Ovary (tissue), 9 donors: ENCODE data around the gene EFNA5. TPM values are rescaled to one million over a fixed set of nuclear protein-coding genes. Genes with fewer than 3 reads are reported as not detected.

Source experiments
- DNase-seq, 5 donors: peaks; one replicate each; pipeline ENCODE4 v3.0.0-alpha.2; 2019 to 2020
- H3K27ac ChIP-seq, 2 donors: fragments of 200-600 bp; one replicate each; pipeline versions ENCODE4 v1.5.1 to v1.8.0; 2019 to 2022
- H3K27me3 ChIP-seq: fragments of 200-600 bp; one replicate; pipeline ENCODE4 v1.8.0; 2022
- H3K36me3 ChIP-seq: fragments of 200-600 bp; sonication (generic); one replicate; pipeline ENCODE4 v1.5.1; 2019
- H3K4me1 ChIP-seq: one replicate; pipeline ENCODE4 v1.8.1; 2013; ENCODE audit warnings: mild to moderate bottlenecking, moderate library complexity; ENCODE audit not compliant: insufficient read depth
- H3K4me3 ChIP-seq: fragments of 200-600 bp; sonication (generic); one replicate; pipeline ENCODE4 v1.5.1; 2017
- H3K9me3 ChIP-seq, 2 donors: fragments of 200-600 bp in 1 of 2; sonication (generic) in 1 of 2; one replicate each; pipeline versions ENCODE4 v1.5.1 to v1.8.1; 2013 to 2019; ENCODE audit warnings: mild to moderate bottlenecking in 1 of 2, moderate library complexity in 1 of 2
- CTCF ChIP-seq, 3 donors: fragments of 450-650 bp in 2 of 3; fragments of 200-600 bp in 1 of 3; IDR thresholded peaks; one replicate each; pipeline versions ENCODE4 v1.5.1 to v1.8.0; 2016 to 2022; ENCODE audit warnings: antibody characterized with exemption in 3 of 3, mild to moderate bottlenecking in 1 of 3
- EP300 ChIP-seq: sonication (generic); formaldehyde crosslinking; IDR thresholded peaks from one replicate; pipeline ENCODE4 v1.6.1; 2017; ENCODE audit warnings: antibody characterized with exemption
- POLR2A ChIP-seq: fragments of 450-650 bp; IDR thresholded peaks from one replicate; pipeline ENCODE4 v1.6.1; 2017; ENCODE audit warnings: antibody characterized with exemption, mild to moderate bottlenecking, moderate library complexity
- WGBS, 3 donors: extraction: QIAGEN DNeasy Blood & Tissue Kit in 1 of 3; methylation state at CpG; one replicate each; pipeline versions ENCODE4 v1.1.5 to v1.1.7; 2013 to 2017; 5-methylcytosine and 5-hydroxymethylcytosine counted together
- intact Hi-C, 4 donors: fragments of 100-400 bp; cut with DNase I; formaldehyde crosslinking; loops; one replicate each; pipeline versions ENCODE4 v1.11.0 to v1.15.1; 2022 to 2023
- polyA plus RNA-seq, 2 donors: library from polyadenylated mRNA; stranded (reverse); fragments of 200-250 nt in 1 of 2; fragments of 350-450 nt in 1 of 2; fragmentation: Illumina TruSeq in 1 of 2; extraction: RNeasy Lipid Tissue Mini Kit (QIAGEN cat#74804) in 1 of 2; gene quantifications; one replicate each; pipeline ENCODE4 v1.2.3, GENCODE V29; 2013 to 2014
- total RNA-seq, 7 donors: library from RNA; depleted of rRNA in 2 of 7; stranded (reverse); fragments of >200 nt in 2 of 7; fragmentation: NEBNext Ultra II Directional in 3 of 7; extraction: Animal tissue kit (Norgen Biotek cat#: 25700) in 3 of 7; gene quantifications; one replicate each; pipeline versions ENCODE4 v1.1.0 to v1.2.4, GENCODE V29; 2016 to 2023
- donor health status: DM: no; HTN: no; CAD: no; lungs with moderate emphysema.
- donor health status: DM: no; HTN: no; CAD: no.
- donor health status: Bipolar disorder and iron deficiency.
- donor health status: DM: yes; HTN: yes; CAD: no.
- donor health status: DM: no; HTN: no; CAD: no.
- donor health status: DM: yes; HTN: yes; CAD: no.

Gene EFNA5
- total and polyA plus RNA-seq, 9 donors = 1.5 to 20.6 (median 7.7) TPM

- WGBS, 3 donors = 78 to 94% (median 80%) methylated on average over 4 of the region's 4 CpGs
- Histone ChIP-seq H3K4me3 (no peak overlapping the region), H3K4me1 (no peaks in the 10 kb centered on the region), H3K9me3 (no peaks in the 10 kb centered on the region), H3K27ac (no peak overlapping the region), H3K27me3 (no peaks in the 10 kb centered on the region), H3K36me3 (no peaks in the 10 kb centered on the region)
- TF ChIP-seq CTCF (IDR thresholded peaks at IDR 0.05) = no peak
- TF ChIP-seq POLR2A = no peak
- TF ChIP-seq EP300 = no peak
- DNase-seq = no peak
- intact Hi-C loops = no loop called here
Observed at GRCh38 chr5:107594253-107595045, 76.3 kb downstream of the EFNA5 start.

DNA sequence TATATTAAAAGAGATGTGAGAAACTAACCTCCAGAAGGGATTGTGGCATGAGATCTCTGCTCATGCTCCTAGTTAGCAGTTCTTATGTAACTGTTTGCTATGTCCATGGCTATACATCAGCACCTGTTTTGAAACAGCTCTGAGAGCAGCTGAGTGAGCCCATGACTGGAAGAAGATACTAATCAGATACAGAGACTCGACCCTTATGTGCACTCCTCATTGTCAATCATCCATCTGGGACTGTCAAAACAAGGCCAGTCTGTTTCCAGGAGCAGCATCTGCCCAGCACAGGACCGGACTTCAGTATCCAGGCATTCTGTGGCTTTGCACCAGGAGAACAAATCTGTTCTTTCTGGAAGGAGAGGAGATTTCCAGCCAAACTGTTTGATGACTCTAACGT, 77.7 kb downstream of the EFNA5 start:
- Histone ChIP-seq H3K4me3 (no peak overlapping the region), H3K9me3 (no peaks in the 10 kb centered on the region), H3K27me3 (no peaks in the 10 kb centered on the region), H3K27ac (no peak overlapping the region), H3K36me3 (no peaks in the 10 kb centered on the region), H3K4me1 (no peaks in the 10 kb centered on the region)
- intact Hi-C loops = no loop called here
- 44 to 59% (median 56%) methylated on average over 3 of the region's 3 CpGs for WGBS, 3 donors
- TF ChIP-seq CTCF (IDR thresholded peaks at IDR 0.05) (no peak), EP300 (no peak), POLR2A (no peak)
- no peak for DNase-seq

DNA sequence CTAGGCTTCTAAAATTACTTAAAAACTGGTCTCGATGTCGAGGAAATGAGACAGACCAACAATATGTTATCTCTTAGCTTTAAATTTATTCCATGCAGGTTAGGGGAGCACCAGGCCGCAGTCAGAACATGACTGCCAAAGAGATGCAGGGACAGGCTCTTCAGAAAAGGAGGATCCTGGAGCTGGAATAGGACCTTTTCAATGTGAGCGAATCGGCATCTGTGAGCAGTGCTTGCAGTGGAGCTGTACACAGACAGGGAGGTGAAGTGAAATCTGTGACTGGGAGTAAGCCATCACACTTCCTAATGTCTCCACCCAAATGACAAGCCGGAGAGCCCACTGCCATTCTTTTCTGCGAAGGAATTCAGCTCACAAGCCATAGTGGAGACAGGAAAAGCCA, 78.2 kb downstream of the EFNA5 start:
- Histone ChIP-seq H3K4me3 (no peak overlapping the region), H3K36me3 (no peaks in the 10 kb centered on the region), H3K27ac (no peak overlapping the region), H3K4me1 (no peaks in the 10 kb centered on the region), H3K27me3 (no peaks in the 10 kb centered on the region), H3K9me3 (no peaks in the 10 kb centered on the region)
- intact Hi-C loops = no loop called here
- 64 to 84% (median 69%) methylated on average over 7 of the region's 7 CpGs for WGBS, 3 donors
- no peak for TF ChIP-seq CTCF (IDR thresholded peaks at IDR 0.05)
- TF ChIP-seq POLR2A = no peak
- TF ChIP-seq EP300 = no peak
- DNase-seq = no peak

DNA sequence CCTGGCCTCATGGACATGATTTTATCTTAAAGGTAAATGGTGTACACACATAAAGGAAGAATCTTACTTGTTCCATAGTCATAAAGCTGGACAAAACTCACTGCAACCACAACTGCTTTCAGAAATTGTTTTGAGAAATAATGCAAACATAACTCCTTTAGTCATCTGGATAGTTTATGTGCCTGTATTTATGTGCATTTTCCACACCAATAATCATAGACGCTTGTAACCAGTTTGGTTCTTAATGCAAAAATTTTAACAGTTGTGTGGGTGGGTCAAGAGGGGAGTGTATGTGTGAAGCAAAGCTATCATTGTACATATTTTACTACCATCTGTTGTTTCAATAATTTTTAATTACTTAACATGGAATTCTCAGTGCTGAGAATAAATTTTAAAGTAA, 80.1 kb downstream of the EFNA5 start:
- no peak overlapping the region for H3K27ac ChIP-seq
- H3K36me3 ChIP-seq = no peaks in the 10 kb centered on the region
- 60 to 73% (median 62%) methylated on average over 1 of the region's 1 CpG for WGBS, 3 donors
- H3K4me3 ChIP-seq = no peak overlapping the region
- no peaks in the 10 kb centered on the region for H3K9me3 ChIP-seq
- intact Hi-C loops = no loop called here
- H3K27me3 ChIP-seq = no peaks in the 10 kb centered on the region
- no peak for DNase-seq
- H3K4me1 ChIP-seq = no peaks in the 10 kb centered on the region
- TF ChIP-seq POLR2A = no peak
- TF ChIP-seq EP300 = no peak
- no peak for TF ChIP-seq CTCF (IDR thresholded peaks at IDR 0.05)
